Measurements from ENCODE around the gene ATPAF2. TPM values are rescaled to one million over a fixed set of nuclear protein-coding genes. Genes with fewer than 3 reads are reported as not detected.

Gene ATPAF2
- total and polyA plus RNA-seq, 10 of the 15 experiments (the other 5 are each of a cell fraction or from before 2014, with no cell fraction given), result 6.5 to 33.0 (median 26.5) TPM

GRCh38 chr17:18016426-18016825, 22.5 kb downstream of the ATPAF2 start (continued):
- TF ChIP-seq NFYB (IDR thresholded peaks at IDR 0.05; ENCODE audit: insufficient read depth, low read depth, low read length) (no peak), SKIL (IDR thresholded peaks at IDR 0.05; ENCODE audit: low read depth, poor library complexity, severe bottlenecking) (no peak), BHLHE40 (IDR thresholded peaks at IDR 0.05; ENCODE audit: borderline replicate concordance in 1 of 2, low read depth in 2 of 2, low read length in 1 of 2) (no peak), ZNF622 (IDR thresholded peaks at IDR 0.05) (no peak), FOS (IDR thresholded peaks at IDR 0.05; ENCODE audit: borderline replicate concordance, extremely low read depth, insufficient read length) (no peak), RAD21 (IDR thresholded peaks at IDR 0.05; ENCODE audit: insufficient read depth, low read depth, low read length) (no peak), RB1 (IDR thresholded peaks at IDR 0.05; ENCODE audit: borderline replicate concordance) (no peak), CEBPZ (IDR thresholded peaks at IDR 0.05; ENCODE audit: low read depth, low read length) (no peak)
